GM19238 (cell line): ENCODE data around the gene BCAN.
"Not testable (repeated sequence)": the region's sequence is repeated elsewhere in the genome, so short reads cannot be mapped to it uniquely, and the experiment has no call there.

Experiments used
- DNase-seq: peaks from one replicate; pipeline ENCODE4 v3.0.0; 2011; ENCODE audit warnings: low spot score; ENCODE audit not compliant: insufficient read length

The BCAN gene, protein sequence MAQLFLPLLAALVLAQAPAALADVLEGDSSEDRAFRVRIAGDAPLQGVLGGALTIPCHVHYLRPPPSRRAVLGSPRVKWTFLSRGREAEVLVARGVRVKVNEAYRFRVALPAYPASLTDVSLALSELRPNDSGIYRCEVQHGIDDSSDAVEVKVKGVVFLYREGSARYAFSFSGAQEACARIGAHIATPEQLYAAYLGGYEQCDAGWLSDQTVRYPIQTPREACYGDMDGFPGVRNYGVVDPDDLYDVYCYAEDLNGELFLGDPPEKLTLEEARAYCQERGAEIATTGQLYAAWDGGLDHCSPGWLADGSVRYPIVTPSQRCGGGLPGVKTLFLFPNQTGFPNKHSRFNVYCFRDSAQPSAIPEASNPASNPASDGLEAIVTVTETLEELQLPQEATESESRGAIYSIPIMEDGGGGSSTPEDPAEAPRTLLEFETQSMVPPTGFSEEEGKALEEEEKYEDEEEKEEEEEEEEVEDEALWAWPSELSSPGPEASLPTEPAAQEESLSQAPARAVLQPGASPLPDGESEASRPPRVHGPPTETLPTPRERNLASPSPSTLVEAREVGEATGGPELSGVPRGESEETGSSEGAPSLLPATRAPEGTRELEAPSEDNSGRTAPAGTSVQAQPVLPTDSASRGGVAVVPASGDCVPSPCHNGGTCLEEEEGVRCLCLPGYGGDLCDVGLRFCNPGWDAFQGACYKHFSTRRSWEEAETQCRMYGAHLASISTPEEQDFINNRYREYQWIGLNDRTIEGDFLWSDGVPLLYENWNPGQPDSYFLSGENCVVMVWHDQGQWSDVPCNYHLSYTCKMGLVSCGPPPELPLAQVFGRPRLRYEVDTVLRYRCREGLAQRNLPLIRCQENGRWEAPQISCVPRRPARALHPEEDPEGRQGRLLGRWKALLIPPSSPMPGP

DNA sequence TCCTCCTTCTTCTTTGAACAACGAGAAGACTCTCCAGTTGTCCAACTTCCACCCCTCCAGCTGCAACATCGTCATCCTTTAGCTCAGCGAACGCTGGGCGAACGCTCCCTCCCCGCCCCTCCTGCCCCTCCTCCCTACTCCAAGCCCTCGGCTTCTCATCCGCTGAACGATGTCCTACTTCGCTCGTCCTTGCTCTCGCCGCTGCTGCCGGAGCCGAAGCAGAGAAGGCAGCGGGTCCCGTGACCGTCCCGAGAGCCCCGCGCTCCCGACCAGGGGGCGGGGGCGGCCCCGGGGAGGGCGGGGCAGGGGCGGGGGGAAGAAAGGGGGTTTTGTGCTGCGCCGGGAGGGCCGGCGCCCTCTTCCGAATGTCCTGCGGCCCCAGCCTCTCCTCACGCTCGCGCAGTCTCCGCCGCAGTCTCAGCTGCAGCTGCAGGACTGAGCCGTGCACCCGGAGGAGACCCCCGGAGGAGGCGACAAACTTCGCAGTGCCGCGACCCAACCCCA, at the start of gene BCAN:
Gene BCAN (plus strand): TSS at position 357 of the 504 bp plus-strand sequence. CDS start 3,938 bp downstream, outside the sequence.
- DNase-seq: no peak

- no peak for DNase-seq
Observed at GRCh38 chr1:156592158-156592909, 49.6 kb upstream of the BCAN start.

GRCh38 chr1:156592910-156593660, 48.8 kb upstream of the BCAN start:
- DNase-seq: no peak

GRCh38 chr1:156593661-156593989, 48.3 kb upstream of the BCAN start:
- no peak for DNase-seq

DNA sequence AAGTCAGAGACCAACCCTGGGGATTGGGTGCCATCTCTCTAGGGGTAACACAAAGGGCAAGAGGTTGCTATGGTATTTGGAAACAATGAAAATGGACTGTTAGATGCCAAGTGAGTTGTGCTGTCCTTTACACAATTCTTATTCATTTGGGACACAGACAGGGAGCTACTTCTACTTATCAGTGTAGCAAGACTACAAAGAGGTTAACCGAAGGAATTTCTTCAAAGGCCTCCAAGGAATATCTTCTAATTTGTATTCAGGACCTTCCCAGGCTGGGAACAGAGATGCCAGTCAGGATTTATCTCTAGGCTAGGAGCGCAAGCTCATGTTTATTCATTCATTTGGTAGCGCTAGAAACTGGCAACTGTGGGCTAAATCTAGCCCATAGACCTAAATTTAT, 47.7 kb upstream of the BCAN start:
- no peak for DNase-seq

DNA sequence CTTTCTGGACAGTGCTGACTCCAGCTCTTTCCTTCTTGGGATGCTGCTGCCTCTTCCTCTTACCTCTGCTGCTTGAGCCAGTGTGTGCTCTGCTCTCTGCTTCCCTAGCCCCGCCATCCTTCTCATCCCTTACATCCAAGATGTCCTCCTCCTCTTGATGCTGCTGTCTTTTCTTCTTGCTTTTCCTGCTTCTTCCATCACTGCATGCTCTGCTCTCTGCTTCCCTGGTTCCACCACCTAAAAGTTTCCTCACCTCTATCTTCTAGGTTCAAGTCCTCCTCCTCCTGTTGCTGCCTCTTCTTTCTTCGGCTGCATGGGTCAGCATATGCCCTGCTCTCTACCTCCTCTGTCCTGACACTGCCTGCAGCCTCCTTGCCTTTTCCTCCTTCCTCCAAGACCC, 46.9 kb upstream of the BCAN start:
- no peak for DNase-seq

GRCh38 chr1:156596426-156596825, 45.5 kb upstream of the BCAN start:
- no peak for DNase-seq

GRCh38 chr1:156598125-156598524, 43.8 kb upstream of the BCAN start:
- DNase-seq: no peak

GRCh38 chr1:156598731-156599432, 43.0 kb upstream of the BCAN start:
- DNase-seq: no peak

DNA sequence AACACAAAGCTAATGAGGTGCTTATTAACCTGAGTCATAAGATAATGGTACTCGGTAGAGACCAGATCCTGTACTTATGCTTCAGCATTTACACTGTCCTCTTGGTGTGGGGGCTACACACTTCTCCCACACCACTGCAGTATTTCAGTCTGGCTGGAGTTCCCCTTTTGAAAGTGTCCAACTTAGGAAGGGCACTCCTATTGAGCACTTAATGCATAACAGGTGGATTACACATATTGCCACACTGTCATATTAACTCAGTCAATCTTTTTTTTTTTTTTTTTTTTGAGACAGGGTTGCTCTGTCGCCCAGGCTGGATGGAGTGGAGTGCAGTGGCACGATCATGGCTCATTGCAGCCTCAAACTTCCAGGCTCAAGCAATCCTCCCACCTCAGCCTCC, 42.1 kb upstream of the BCAN start:
- DNase-seq: no peak

- no peak for DNase-seq
Observed at GRCh38 chr1:156600733-156601121, 41.2 kb upstream of the BCAN start.

DNA sequence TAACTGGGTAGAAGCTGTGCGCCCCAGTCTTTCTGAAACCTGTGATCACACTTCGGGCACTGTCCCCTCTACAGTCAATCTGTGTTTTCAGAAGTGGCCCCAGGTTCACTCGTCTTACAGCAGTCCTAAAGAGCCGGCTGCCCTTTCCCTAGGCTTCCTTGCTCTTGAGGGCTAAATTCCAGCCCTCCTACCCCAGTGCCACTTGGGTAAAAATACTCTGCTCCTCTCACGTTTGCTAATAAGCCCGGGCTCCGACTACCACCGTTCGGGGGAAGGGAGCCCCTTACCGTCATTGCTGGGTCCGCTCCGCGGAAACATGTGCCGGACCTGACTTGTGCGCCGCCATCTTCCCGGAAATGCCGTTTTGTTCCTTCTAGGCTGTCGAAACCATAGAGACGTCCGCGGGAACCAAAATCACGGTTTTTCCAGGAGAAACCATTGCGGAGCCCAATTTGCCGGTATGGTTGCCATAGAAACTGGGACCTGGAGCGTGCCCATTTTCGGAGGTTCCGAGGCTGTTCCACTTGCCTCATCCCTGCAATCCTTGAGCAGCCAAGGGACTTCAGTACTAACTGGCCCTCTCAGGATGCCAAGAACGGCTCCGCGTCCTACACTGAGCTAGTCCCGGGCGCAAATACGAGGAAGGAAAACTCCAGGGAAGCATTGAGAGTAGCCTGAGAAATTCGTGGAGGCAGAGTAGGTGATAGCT, 40.6 kb upstream of the BCAN start, which contains the start of gene GPATCH4:
Gene GPATCH4 (minus strand): TSS at position 358 of the 709 bp plus-strand sequence.
- peak; percentile 56 for DNase-seq

DNA sequence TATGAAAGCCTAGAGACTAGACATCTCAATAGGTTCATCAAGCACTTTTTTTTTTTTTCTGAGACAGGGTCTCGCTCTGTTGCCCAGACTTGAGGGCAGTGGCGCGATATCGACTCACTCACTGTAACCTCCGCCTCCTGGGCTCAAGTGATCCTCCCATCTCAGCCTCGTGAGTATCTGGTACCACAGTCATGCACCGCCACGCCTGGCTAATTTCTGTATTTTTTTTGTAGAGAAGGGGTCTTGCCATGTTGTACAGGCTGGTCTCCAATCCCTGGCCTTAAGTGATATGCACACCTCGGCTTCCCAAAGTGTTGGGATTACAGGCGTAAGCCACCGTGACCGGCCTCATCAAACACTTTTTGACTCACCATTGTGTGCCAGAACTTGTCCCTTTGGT, 40.0 kb upstream of the BCAN start:
- DNase-seq: no peak

DNA sequence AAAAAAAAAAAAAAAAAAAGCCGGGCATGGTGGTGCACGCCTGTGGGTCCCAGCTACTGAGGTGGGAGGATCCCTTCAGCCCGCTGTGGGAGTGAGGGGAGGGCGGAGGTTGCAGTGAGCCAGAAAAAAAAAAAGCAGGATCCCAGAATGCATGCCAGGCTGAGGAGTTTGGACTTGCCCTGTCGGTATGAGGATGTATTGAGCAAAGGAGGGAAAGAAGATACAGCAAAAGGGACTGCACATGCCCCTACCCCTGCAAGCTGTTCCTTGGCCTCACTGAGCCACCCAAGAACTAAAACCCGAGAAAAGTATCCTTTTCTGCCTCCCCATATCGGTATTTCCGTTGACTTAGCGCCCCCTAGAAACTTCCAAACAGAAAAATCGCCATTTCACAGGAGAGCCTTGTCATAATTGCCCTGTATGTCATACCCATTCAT, 39.3 kb upstream of the BCAN start:
- no peak for DNase-seq

- not testable (repeated sequence) for DNase-seq
Observed at GRCh38 chr1:156607344-156607743, 34.6 kb upstream of the BCAN start.

- DNase-seq: peak; percentile 48
Observed at GRCh38 chr1:156608036-156608674, 33.8 kb upstream of the BCAN start.

DNA sequence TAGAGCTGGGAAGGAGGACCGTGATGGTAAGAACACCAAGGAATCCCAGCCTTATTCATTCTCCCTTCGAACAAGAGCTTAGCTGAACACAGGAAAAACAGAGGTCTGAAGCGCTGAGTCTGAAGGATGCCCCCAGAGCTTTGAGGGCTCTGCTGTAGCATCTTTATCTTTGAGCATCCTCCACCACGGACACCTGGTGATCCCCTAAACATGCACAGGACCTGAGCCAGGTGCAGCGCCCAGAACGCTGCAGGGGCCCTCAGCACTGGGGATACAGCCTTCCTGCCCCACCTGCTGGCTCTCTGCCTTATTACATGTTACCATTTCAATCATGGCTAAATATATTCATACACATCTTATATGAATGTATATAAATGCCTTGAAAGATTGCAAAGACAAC, 32.9 kb upstream of the BCAN start:
- no peak for DNase-seq

DNA sequence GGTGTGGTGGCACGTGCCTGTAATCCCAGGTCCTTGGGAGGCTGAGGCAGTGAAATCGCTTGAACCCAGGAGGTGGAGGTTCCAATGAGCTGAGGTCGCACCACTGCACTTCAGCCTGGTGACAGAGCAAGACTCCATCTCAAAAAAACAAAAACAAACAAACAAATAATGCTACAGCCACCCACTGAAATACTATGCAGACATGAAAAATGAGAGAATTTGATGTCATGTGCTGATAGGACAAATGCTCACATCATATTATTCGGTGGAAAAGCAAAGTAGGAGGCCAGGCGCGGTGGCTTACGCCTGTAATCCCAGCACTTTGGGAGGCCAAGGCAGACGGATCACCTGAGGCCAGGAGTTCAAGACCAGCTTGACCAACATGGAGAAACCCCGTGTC, 31.8 kb upstream of the BCAN start:
- DNase-seq: not testable (repeated sequence)

DNA sequence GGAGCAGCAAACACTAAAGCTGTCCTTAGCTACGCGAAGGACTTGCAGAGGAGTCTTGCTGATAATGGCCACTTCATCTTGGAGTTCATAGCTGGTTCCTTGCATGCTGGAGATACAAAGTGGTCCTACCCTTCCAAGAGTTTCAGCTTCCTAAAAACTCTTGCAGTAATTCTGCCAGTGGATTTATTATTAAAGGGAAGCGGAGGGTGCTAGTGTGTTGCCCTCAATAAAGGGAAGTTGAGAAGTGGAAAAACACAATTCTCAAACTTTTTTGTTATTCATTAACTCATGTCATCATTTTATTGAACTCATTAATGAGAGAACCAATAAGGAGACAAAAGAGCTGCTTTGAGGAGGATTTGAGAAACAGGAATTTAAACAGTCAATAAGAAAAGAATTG, 29.3 kb upstream of the BCAN start:
- no peak for DNase-seq
